A549 (cell line): Measurements from ENCODE around the gene TEX35. TPM values are rescaled to one million over a fixed set of nuclear protein-coding genes. Genes with fewer than 3 reads are reported as not detected.

ENCODE experiments used
- ATAC-seq, 2 experiments: fragments of 200-7000 bp in 1 of 2; fragments of >200 bp in 1 of 2; cut with Nextera tagmentation in 1 of 2; cut with Tn5 transposase in 1 of 2; 3 replicates each; pipeline versions ENCODE4 v1.8.0 to v1.9.1; 2018 to 2020; ENCODE audit warnings: mild to moderate bottlenecking in 1 of 2, moderate library complexity in 1 of 2
- CTCF ChIA-PET: fragments of 300-600 bp; sonication (Branson Sonifier 250); formaldehyde crosslinking; extraction: SDS; loops from one replicate; lab custom pipeline; 2021; ENCODE audit warnings: antibody characterized with exemption, inconsistent platforms; lab: Yijun Ruan, JAX
- POLR2A ChIA-PET: fragments of 350-600 bp; formaldehyde crosslinking; extraction: SDS; loops from one replicate; lab custom pipeline; 2021; ENCODE audit warnings: antibody characterized with exemption, inconsistent platforms; lab: Yijun Ruan, JAX
- DNase-seq, 2 experiments: peaks; one replicate each; pipeline versions ENCODE4 v3.0.0 to v3.0.0-alpha.2; 2011 to 2016; ENCODE audit warnings: low read depth in 1 of 2, low spot score in 1 of 2
- FAIRE-seq: peaks from 2 replicates; lab custom pipeline; 2011; peaks lifted over from hg19 to GRCh38; lab: Jason Lieb, UNC
- H3K27ac ChIP-seq, 2 experiments: fragments of >200 bp; sonication (Bioruptor Twin); formaldehyde crosslinking; 3 replicates each; pipeline ENCODE4 v1.5.1; 2016 to 2017
- H3K4me1 ChIP-seq: fragments of >200 bp; sonication (Bioruptor Twin); formaldehyde crosslinking; 3 replicates; pipeline ENCODE4 v1.6.1; 2016
- H3K4me2 ChIP-seq: fragments of >200 bp; sonication (Bioruptor Twin); formaldehyde crosslinking; 3 replicates; pipeline ENCODE4 v1.6.1; 2016
- H3K4me3 ChIP-seq: fragments of >200 bp; sonication (Bioruptor Twin); formaldehyde crosslinking; 3 replicates; pipeline ENCODE4 v1.5.1; 2016
- H3K9me3 ChIP-seq: fragments of >200 bp; sonication (Bioruptor Twin); formaldehyde crosslinking; 3 replicates; pipeline ENCODE4 v1.6.1; 2016
- CEBPB ChIP-seq, 2 experiments: fragments of >200 bp in 1 of 2; sonication (Bioruptor Twin) in 1 of 2; formaldehyde crosslinking in 1 of 2; IDR thresholded peaks; 2 replicates each; pipeline ENCODE4 v1.6.1; 2012 to 2016
- FOSB ChIP-seq: fragments of 250-450 bp; sonication (Bioruptor Pico); IDR thresholded peaks from 2 replicates; pipeline ENCODE4 v1.5.0; 2020; ENCODE audit warnings: mild to moderate bottlenecking, moderate library complexity
- FOSL2 ChIP-seq, 2 experiments: fragments of 450-650 bp in 1 of 2; fragments of >200 bp in 1 of 2; sonication (Bioruptor Twin) in 1 of 2; formaldehyde crosslinking; IDR thresholded peaks; 2 replicates each; pipeline versions ENCODE4 v1.5.0 to v1.6.1; 2016 to 2020; ENCODE audit warnings: mild to moderate bottlenecking in 1 of 2, moderate library complexity in 1 of 2
- HOXB13 ChIP-seq: fragments of 250-450 bp; sonication (Bioruptor Pico); IDR thresholded peaks from 2 replicates; pipeline ENCODE4 v1.5.0; 2020; ENCODE audit warnings: low read depth, mild to moderate bottlenecking, moderate library complexity
- HOXB5 ChIP-seq: fragments of 250-450 bp; sonication (Bioruptor Pico); IDR thresholded peaks from 2 replicates; pipeline ENCODE4 v1.5.0; 2020; ENCODE audit warnings: mild to moderate bottlenecking, moderate library complexity
- KDM5A ChIP-seq: fragments of 200-600 bp; sonication (generic); IDR thresholded peaks from 2 replicates; pipeline ENCODE4 v1.6.1; 2016; ENCODE audit warnings: antibody characterized with exemption, mild to moderate bottlenecking
- MAFK ChIP-seq: fragments of 450-650 bp; IDR thresholded peaks from 2 replicates; pipeline ENCODE4 v1.6.1; 2014; ENCODE audit not compliant: partially characterized antibody
- NFE2L2 ChIP-seq: fragments of 150-350 bp; conservative IDR thresholded peaks from 2 replicates; pipeline ENCODE4 v1.6.1; 2014; ENCODE audit warnings: low read length
- NPAS2 ChIP-seq: fragments of 250-450 bp; sonication (Bioruptor Pico); IDR thresholded peaks from 2 replicates; pipeline ENCODE4 v1.8.0; 2022; ENCODE audit warnings: mild to moderate bottlenecking, moderate library complexity, borderline replicate concordance
- POLR2A ChIP-seq: IDR thresholded peaks from 2 replicates; pipeline ENCODE4 v1.6.1; 2012; ENCODE audit warnings: mild to moderate bottlenecking, low read length
- RNF2 ChIP-seq: fragments of 200-600 bp; sonication (generic); IDR thresholded peaks from 2 replicates; pipeline ENCODE4 v1.6.1; 2016; ENCODE audit warnings: low read depth, mild to moderate bottlenecking, antibody characterized with exemption, moderate library complexity, borderline replicate concordance
- SREBF2 ChIP-seq: fragments of 450-650 bp; IDR thresholded peaks from 2 replicates; pipeline ENCODE4 v1.6.1; 2014; ENCODE audit warnings: mild to moderate bottlenecking, moderate library complexity
- WGBS: methylation state at CpG from one replicate; pipeline ENCODE4 v1.1.6; 2017; ENCODE audit errors: missing lambda C conversion rate; 5-methylcytosine and 5-hydroxymethylcytosine counted together
- polyA plus RNA-seq, 4 experiments: library from polyadenylated mRNA; depleted of rRNA in 3 of 4; stranded (reverse); fragments of >200 nt; fragmentation: RNase III in 1 of 4; extraction: RNeasy Plus Mini Kit Qiagen cat#74134 plus additional on column Dnase treatment in 1 of 4; gene quantifications; 2 replicates in 3 of 4; 3 replicates in 1 of 4; pipeline ENCODE4 v1.2.3, GENCODE V29; 2011 to 2017
- TF ChIP-seq, protein P1 (sequence below): fragments of 250-450 bp; sonication (Bioruptor Pico); IDR thresholded peaks from 2 replicates; pipeline ENCODE4 v1.5.0; 2021; ENCODE audit warnings: mild to moderate bottlenecking, moderate library complexity, borderline replicate concordance
- TF ChIP-seq, protein P2 (sequence below): fragments of 450-650 bp; IDR thresholded peaks from 2 replicates; pipeline ENCODE4 v1.6.1; 2014; ENCODE audit warnings: antibody characterized with exemption

TEX35 gene
- polyA plus RNA-seq, 2 of the 4 experiments (the other 2 are of a cell fraction), result not detected

DNA sequence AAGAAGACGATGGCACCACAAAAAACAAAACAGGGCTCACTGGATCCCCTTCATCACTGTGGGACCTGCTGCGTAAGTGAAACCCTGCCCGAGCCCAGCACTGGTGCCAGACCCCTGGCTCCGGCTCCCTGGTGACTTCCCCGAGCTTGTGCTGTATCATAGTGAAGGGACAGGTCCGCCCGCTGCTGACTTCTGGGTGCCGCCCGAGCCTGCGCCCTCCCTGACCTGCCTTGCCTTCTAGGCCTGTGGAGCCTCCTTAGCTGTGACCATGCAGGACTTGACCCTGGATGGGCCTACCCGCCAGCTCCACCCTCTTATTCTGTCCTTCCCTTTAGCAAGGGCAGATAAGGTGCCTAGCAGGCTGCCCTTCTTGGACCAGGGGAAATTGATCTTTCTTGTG lies 7.9 kb downstream of the TEX35 start:
- H3K27ac ChIP-seq, result no peak overlapping the region
- no peaks in the 10 kb centered on the region for H3K9me3 ChIP-seq
- ATAC-seq (no peak), DNase-seq (no peak), FAIRE-seq (no peak)
- WGBS, result 83% methylated on average over 6 of the region's 11 CpGs
- ChIA-PET CTCF (interaction anchor here (0.7 to 4.1 kb wide), 4 partner anchors 12 to 483 kb away, joined by 3 to 13 read pairs (median 3); no protein-coding TSS in a partner anchor), POLR2A (no interaction called here)
- TF ChIP-seq, protein P1, sequence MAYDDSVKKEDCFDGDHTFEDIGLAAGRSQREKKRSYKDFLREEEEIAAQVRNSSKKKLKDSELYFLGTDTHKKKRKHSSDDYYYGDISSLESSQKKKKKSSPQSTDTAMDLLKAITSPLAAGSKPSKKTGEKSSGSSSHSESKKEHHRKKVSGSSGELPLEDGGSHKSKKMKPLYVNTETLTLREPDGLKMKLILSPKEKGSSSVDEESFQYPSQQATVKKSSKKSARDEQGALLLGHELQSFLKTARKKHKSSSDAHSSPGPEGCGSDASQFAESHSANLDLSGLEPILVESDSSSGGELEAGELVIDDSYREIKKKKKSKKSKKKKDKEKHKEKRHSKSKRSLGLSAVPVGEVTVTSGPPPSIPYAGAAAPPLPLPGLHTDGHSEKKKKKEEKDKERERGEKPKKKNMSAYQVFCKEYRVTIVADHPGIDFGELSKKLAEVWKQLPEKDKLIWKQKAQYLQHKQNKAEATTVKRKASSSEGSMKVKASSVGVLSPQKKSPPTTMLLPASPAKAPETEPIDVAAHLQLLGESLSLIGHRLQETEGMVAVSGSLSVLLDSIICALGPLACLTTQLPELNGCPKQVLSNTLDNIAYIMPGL (CRISPR knock-in tag), result no peak
- TF ChIP-seq KDM5A (no peak), CEBPB (IDR thresholded peaks at IDR 0.05) (no peak), RNF2 (no peak), HOXB5 (CRISPR knock-in tag) (no peak), FOSL2 (IDR thresholded peaks at IDR 0.05) (no peak), FOSL2 (CRISPR knock-in tag; IDR thresholded peaks at IDR 0.05) (no peak), MAFK (no peak), POLR2A (no peak), FOSB (CRISPR knock-in tag) (no peak), SREBF2 (no peak)
- TF ChIP-seq, protein P2, sequence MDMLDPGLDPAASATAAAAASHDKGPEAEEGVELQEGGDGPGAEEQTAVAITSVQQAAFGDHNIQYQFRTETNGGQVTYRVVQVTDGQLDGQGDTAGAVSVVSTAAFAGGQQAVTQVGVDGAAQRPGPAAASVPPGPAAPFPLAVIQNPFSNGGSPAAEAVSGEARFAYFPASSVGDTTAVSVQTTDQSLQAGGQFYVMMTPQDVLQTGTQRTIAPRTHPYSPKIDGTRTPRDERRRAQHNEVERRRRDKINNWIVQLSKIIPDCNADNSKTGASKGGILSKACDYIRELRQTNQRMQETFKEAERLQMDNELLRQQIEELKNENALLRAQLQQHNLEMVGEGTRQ, result no peak
- H3K4me1 ChIP-seq, result no peaks in the 10 kb centered on the region
- H3K4me3 ChIP-seq, result no peak overlapping the region
- no peak overlapping the region for H3K4me2 ChIP-seq

- Histone ChIP-seq H3K4me2 (no peak overlapping the region), H3K4me1 (no peaks in the 10 kb centered on the region), H3K9me3 (no peaks in the 10 kb centered on the region)
- POLR2A ChIA-PET, result no interaction called here
- TF ChIP-seq HOXB13 (no peak), NFE2L2 (no peak)
- TF ChIP-seq, protein P1 (CRISPR knock-in tag), result no peak
- TF ChIP-seq, all 56 proteins: peak for 0
- CTCF ChIA-PET, result interaction anchor here (0.7 to 8.2 kb wide), 5 partner anchors 11 to 483 kb away, joined by 3 to 34 read pairs (median 3); no protein-coding TSS in a partner anchor
- ATAC-seq (no peak), FAIRE-seq (no peak), DNase-seq (no peak)
- WGBS, result 78% methylated on average over 4 of the region's 4 CpGs
- H3K4me3 ChIP-seq, result no peak overlapping the region
- H3K27ac ChIP-seq, result no peak overlapping the region
Observed at GRCh38 chr1:178521241-178521640, 8.3 kb downstream of the TEX35 start.

DNA sequence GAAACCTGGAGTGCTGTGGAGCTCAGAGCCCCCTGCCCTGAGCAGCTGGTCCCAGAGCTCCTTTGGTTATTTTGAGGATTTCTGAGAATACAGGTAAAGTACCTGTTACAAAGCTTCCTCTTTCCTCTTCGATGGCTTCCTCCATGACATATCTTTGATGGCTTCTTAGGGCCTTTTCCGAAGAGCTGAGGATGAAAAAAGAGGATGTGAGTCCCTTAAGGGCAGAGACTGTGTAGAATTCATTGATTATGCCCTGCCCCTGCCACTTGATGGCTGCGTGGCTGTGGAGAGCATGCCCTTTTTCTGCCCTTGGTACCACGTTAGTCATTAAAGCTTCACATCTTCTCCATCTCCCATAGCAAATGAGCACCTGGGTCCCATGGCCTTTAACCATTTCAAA lies 14.2 kb downstream of the TEX35 start:
- WGBS, result 78% methylated on average over 4 of the region's 4 CpGs
- Histone ChIP-seq H3K9me3 (no peaks in the 10 kb centered on the region), H3K27ac (no peak overlapping the region), H3K4me1 (peaks cover 12% of the 10 kb centered on the region), H3K4me2 (no peak overlapping the region), H3K4me3 (no peak overlapping the region)
- no peak for DNase-seq
- no peak for FAIRE-seq
- ATAC-seq, result no peak
- TF ChIP-seq NPAS2 (CRISPR knock-in tag), result no peak
- CTCF ChIA-PET, result interaction anchor here (0.7 to 18.9 kb wide), 5 partner anchors 10 to 478 kb away, joined by 3 to 352 read pairs (median 10); no protein-coding TSS in a partner anchor
- POLR2A ChIA-PET, result interaction anchor here (0.6 kb wide), 1 partner anchor 99 kb away, joined by 5 read pairs; no protein-coding TSS in a partner anchor
